SK-N-SH (cell line): Measurements from ENCODE around the gene ATP2A3.

ENCODE experiments used
- NRF1 ChIP-seq: IDR thresholded peaks from 2 replicates; pipeline ENCODE4 v1.6.1; 2012; ENCODE audit warnings: low read depth, mild to moderate bottlenecking, low read length
- SMC3 ChIP-seq: IDR thresholded peaks from 2 replicates; pipeline ENCODE4 v1.6.1; 2012; ENCODE audit warnings: low read depth, low read length, improper control_type of control experiment
- TAF1 ChIP-seq: IDR thresholded peaks from 2 replicates; pipeline ENCODE4 v1.6.1; 2012; ENCODE audit warnings: low read depth, mild to moderate bottlenecking, low read length, moderate library complexity, borderline replicate concordance
- USF2 ChIP-seq: fragments of 150-350 bp; IDR thresholded peaks from 2 replicates; pipeline ENCODE4 v1.6.1; 2017; ENCODE audit warnings: antibody characterized with exemption, low read length, low read depth, borderline replicate concordance
- YY1 ChIP-seq: IDR thresholded peaks from 2 replicates; pipeline ENCODE4 v1.4.0; 2012; ENCODE audit warnings: low read depth, mild to moderate bottlenecking
- TF ChIP-seq, protein P1 (sequence below): fragments of 200-600 bp; sonication (generic); IDR thresholded peaks from 2 replicates; pipeline ENCODE4 v1.6.1; 2017; ENCODE audit warnings: antibody characterized with exemption, mild to moderate bottlenecking, moderate library complexity

- TF ChIP-seq TAF1 = no peak
- no peak for TF ChIP-seq USF2
- no peak for TF ChIP-seq YY1
- TF ChIP-seq, protein P1, sequence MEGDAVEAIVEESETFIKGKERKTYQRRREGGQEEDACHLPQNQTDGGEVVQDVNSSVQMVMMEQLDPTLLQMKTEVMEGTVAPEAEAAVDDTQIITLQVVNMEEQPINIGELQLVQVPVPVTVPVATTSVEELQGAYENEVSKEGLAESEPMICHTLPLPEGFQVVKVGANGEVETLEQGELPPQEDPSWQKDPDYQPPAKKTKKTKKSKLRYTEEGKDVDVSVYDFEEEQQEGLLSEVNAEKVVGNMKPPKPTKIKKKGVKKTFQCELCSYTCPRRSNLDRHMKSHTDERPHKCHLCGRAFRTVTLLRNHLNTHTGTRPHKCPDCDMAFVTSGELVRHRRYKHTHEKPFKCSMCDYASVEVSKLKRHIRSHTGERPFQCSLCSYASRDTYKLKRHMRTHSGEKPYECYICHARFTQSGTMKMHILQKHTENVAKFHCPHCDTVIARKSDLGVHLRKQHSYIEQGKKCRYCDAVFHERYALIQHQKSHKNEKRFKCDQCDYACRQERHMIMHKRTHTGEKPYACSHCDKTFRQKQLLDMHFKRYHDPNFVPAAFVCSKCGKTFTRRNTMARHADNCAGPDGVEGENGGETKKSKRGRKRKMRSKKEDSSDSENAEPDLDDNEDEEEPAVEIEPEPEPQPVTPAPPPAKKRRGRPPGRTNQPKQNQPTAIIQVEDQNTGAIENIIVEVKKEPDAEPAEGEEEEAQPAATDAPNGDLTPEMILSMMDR = no peak
- no peak for TF ChIP-seq NRF1
- TF ChIP-seq SMC3 = no peak
Observed at GRCh38 chr17:3973495-3974137, 9.4 kb upstream of the ATP2A3 start.
